SK-N-SH (cell line): ENCODE data around the gene LETM1.

Experiments
- CHD2 ChIP-seq: fragments of 150-350 bp; IDR thresholded peaks from 2 replicates; pipeline ENCODE4 v1.6.1; 2018; ENCODE audit warnings: low read length; ENCODE audit not compliant: partially characterized antibody
- CTCF ChIP-seq: fragments of 200-600 bp; sonication (generic); IDR thresholded peaks from 2 replicates; pipeline ENCODE4 v1.6.1; 2017; ENCODE audit warnings: antibody characterized with exemption, mild to moderate bottlenecking, moderate library complexity
- EZH2phosphoT487 ChIP-seq: fragments of 200-600 bp; sonication (generic); IDR thresholded peaks from 2 replicates; pipeline ENCODE4 v1.6.1; 2017; ENCODE audit warnings: low read depth, mixed run types, mild to moderate bottlenecking, antibody characterized with exemption, moderate library complexity, borderline replicate concordance
- FOSL2 ChIP-seq: IDR thresholded peaks from 2 replicates; pipeline ENCODE4 v1.4.0; 2012; ENCODE audit warnings: low read depth, mild to moderate bottlenecking, moderate library complexity, borderline replicate concordance
- GABPA ChIP-seq: IDR thresholded peaks from 2 replicates; pipeline ENCODE4 v1.4.0; 2012; ENCODE audit warnings: low read depth, mild to moderate bottlenecking
- MAX ChIP-seq: IDR thresholded peaks from 2 replicates; pipeline ENCODE4 v1.4.0; 2012; ENCODE audit warnings: low read depth
- MEF2A ChIP-seq: IDR thresholded peaks from 2 replicates; pipeline ENCODE4 v1.4.0; 2012; ENCODE audit warnings: low read depth, borderline replicate concordance
- MXI1 ChIP-seq: IDR thresholded peaks from 2 replicates; pipeline ENCODE4 v1.6.1; 2012; ENCODE audit warnings: mild to moderate bottlenecking, low read depth, low read length, improper control_type of control experiment
- RAD21 ChIP-seq: IDR thresholded peaks from 2 replicates; pipeline ENCODE4 v1.6.1; 2012; ENCODE audit warnings: mild to moderate bottlenecking, low read length
- RFX5 ChIP-seq: IDR thresholded peaks from 2 replicates; pipeline ENCODE4 v1.6.1; 2012; ENCODE audit warnings: mild to moderate bottlenecking, improper control_type of control experiment, low read length
- SIN3A ChIP-seq: IDR thresholded peaks from 2 replicates; pipeline ENCODE4 v1.6.1; 2012; ENCODE audit warnings: low read depth, mild to moderate bottlenecking, low read length, moderate library complexity, borderline replicate concordance
- ZBTB33 ChIP-seq: IDR thresholded peaks from 2 replicates; pipeline ENCODE4 v1.4.0; 2012; ENCODE audit warnings: low read depth, borderline replicate concordance
- TF ChIP-seq, protein P1 (sequence below): fragments of 150-350 bp; IDR thresholded peaks from 2 replicates; pipeline ENCODE4 v1.6.1; 2017; ENCODE audit warnings: antibody characterized with exemption, low read length, low read depth, borderline replicate concordance

DNA sequence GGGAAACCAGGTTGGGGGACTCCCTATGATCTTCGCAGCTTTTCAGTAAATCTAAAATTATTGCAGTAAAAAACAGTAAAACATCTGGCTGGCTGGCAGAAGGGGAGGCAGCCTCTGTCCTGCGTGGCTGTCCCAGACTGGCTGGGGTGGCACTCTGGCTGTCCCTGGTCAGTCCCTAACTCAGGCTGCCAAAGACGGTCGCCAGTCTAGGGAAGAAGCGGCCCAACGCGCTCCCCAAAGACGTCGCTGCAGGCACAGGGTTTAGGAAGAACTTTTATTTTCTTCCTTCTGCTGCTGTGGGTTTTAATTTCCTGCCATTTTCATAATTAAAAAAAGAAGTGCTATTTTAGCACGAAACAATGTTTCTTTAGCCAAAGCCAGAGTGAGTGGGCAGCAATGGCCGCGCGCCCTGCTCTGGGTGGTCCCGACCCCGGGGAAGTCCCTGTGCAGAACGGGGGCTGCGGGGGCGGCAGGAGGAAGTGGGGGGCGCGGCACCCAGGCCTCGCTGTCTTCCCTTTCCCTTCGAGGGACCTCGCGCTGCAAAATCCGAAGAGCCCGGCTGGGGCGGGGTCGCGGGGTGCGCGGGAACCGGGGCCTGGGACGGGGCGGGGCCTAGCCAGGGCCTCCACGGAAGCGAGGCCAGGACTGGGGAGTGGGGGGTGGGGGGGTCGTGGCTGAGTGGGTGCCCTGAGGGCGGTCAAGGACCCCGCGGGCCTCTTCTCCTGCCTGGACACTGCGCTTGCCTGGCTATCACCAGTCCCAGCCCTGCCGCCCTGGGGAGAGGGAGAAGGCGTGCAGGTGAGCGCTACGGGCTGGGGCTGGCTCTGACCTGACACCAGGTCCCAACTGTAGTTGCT, 6.3 kb upstream of the LETM1 start:
- no peak for TF ChIP-seq SIN3A
- no peak for TF ChIP-seq CTCF
- no peak for TF ChIP-seq CHD2
- no peak for TF ChIP-seq RAD21
- no peak for TF ChIP-seq FOSL2
- no peak for TF ChIP-seq MAX
- no peak for TF ChIP-seq MXI1
- no peak for TF ChIP-seq RFX5
- TF ChIP-seq EZH2phosphoT487, result no peak
- TF ChIP-seq ZBTB33, result no peak
- TF ChIP-seq, protein P1, sequence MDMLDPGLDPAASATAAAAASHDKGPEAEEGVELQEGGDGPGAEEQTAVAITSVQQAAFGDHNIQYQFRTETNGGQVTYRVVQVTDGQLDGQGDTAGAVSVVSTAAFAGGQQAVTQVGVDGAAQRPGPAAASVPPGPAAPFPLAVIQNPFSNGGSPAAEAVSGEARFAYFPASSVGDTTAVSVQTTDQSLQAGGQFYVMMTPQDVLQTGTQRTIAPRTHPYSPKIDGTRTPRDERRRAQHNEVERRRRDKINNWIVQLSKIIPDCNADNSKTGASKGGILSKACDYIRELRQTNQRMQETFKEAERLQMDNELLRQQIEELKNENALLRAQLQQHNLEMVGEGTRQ, result no peak
- TF ChIP-seq GABPA, result no peak
- TF ChIP-seq MEF2A, result no peak
